Common myeloid progenitor, CD34-positive (primary cell): ENCODE results near the gene FAM229A.

Source experiments
- CTCF ChIA-PET: fragments of 350-600 bp; sonication (Branson Sonifier 250); formaldehyde crosslinking; loops from one replicate; lab custom pipeline; 2021; ENCODE audit warnings: antibody characterized with exemption; lab: Charles Lee
- POLR2A ChIA-PET: fragments of 350-600 bp; sonication (Branson Sonifier 250); formaldehyde crosslinking; loops from one replicate; lab custom pipeline; 2021; ENCODE audit warnings: antibody characterized with exemption; lab: Charles Lee
- DNase-seq, 3 donors: peaks; one replicate each; pipeline versions ENCODE4 v3.0.0 to v3.0.0-alpha.2; 2013
- H3K27ac ChIP-seq, 2 experiments: 1 replicate in 1 of 2; 2 replicates in 1 of 2; pipeline ENCODE4 v1.7.0; 2013; ENCODE audit warnings: inconsistent platforms in 2 of 2, low read length in 2 of 2, mild to moderate bottlenecking in 2 of 2, low read depth in 1 of 2, moderate library complexity in 1 of 2; ENCODE audit not compliant: severe bottlenecking in 2 of 2, insufficient read depth in 1 of 2, poor library complexity in 1 of 2
- H3K27me3 ChIP-seq, 5 experiments: replicated peaks in 2 of 5; 1 replicate in 3 of 5; 2 replicates in 2 of 5; pipeline versions ENCODE4 v1.6.1 to v1.7.0; 2013; ENCODE audit warnings: low read length in 4 of 5, mild to moderate bottlenecking in 2 of 5, moderate library complexity in 2 of 5, inconsistent platforms in 1 of 5; ENCODE audit not compliant: insufficient read depth in 5 of 5, control insufficient read depth in 4 of 5
- H3K36me3 ChIP-seq, 4 experiments: 1 replicate in 2 of 4; 2 replicates in 2 of 4; pipeline versions ENCODE4 v1.6.1 to v1.7.0; 2013; ENCODE audit warnings: low read length in 3 of 4, control low read depth in 1 of 4, mild to moderate bottlenecking in 1 of 4; ENCODE audit not compliant: control insufficient read depth in 4 of 4, insufficient read depth in 4 of 4
- H3K4me1 ChIP-seq, 4 experiments: 1 replicate in 3 of 4; 2 replicates in 1 of 4; pipeline versions ENCODE4 v1.6.1 to v1.7.1; 2013; ENCODE audit warnings: low read length in 3 of 4, mild to moderate bottlenecking in 3 of 4, control low read depth in 1 of 4, inconsistent platforms in 1 of 4, moderate library complexity in 1 of 4; ENCODE audit not compliant: control insufficient read depth in 4 of 4, insufficient read depth in 4 of 4; ENCODE audit errors: control extremely low read depth in 1 of 4
- H3K4me3 ChIP-seq, 7 experiments: 1 replicate in 4 of 7; 2 replicates in 3 of 7; pipeline versions ENCODE4 v1.5.1 to v1.7.0; 2013; ENCODE audit warnings: mild to moderate bottlenecking in 7 of 7, low read length in 6 of 7, moderate library complexity in 6 of 7, inconsistent platforms in 2 of 7, low read depth in 2 of 7, control low read depth in 1 of 7; ENCODE audit not compliant: insufficient read depth in 4 of 7, control insufficient read depth in 1 of 7; ENCODE audit errors: extremely low read depth in 1 of 7
- H3K9me3 ChIP-seq, 5 experiments: 1 replicate in 4 of 5; 2 replicates in 1 of 5; pipeline versions ENCODE4 v1.6.1 to v1.7.1; 2013; ENCODE audit warnings: low read length in 4 of 5, mild to moderate bottlenecking in 2 of 5, inconsistent platforms in 1 of 5, low read depth in 1 of 5, moderate library complexity in 1 of 5; ENCODE audit not compliant: control insufficient read depth in 4 of 5, insufficient read depth in 2 of 5; ENCODE audit errors: control extremely low read depth in 1 of 5
- WGBS: methylation state at CpG from one replicate; pipeline ENCODE4 v1.1.5; 2013; ENCODE audit not compliant: insufficient coverage; 5-methylcytosine and 5-hydroxymethylcytosine counted together

Gene FAM229A

GRCh38 chr1:32341971-32342370 lies 20.3 kb downstream of the FAM229A start:
- ChIA-PET POLR2A (interaction anchor here (1.6 kb wide), 1 partner anchor 9 kb away, joined by 4 read pairs; no protein-coding TSS in a partner anchor), CTCF (interaction anchor here (0.7 to 1.5 kb wide), 5 partner anchors 9 to 93 kb away, joined by 3 to 5 read pairs (median 4); no protein-coding TSS in a partner anchor)
- Histone ChIP-seq H3K9me3 (no peaks in the 10 kb centered on the region), H3K4me3 (no peak overlapping the region), H3K4me1 (peaks cover 0 to 47% (median 40%) of the 10 kb centered on the region in 4 experiments), H3K27ac (no peak overlapping the region), H3K27me3 (peaks cover 0 to 7% (median 0%) of the 10 kb centered on the region in 5 experiments), H3K36me3 (peaks cover 0 to 3% (median 0%) of the 10 kb centered on the region in 4 experiments)
- WGBS, result 91% methylated on average over 5 of the region's 5 CpGs
- no peak for DNase-seq

GRCh38 chr1:32341186-32341757 lies 21.0 kb downstream of the FAM229A start:
- H3K27me3 ChIP-seq, result peaks cover 0 to 9% (median 0%) of the 10 kb centered on the region in 5 experiments
- POLR2A ChIA-PET, result interaction anchor here (0.6 to 1.6 kb wide), 2 partner anchors 10 to 11 kb away, joined by 4 to 6 read pairs; no protein-coding TSS in a partner anchor
- WGBS, result 96% methylated on average over 9 of the region's 11 CpGs
- CTCF ChIA-PET, result interaction anchor here (1.1 to 1.5 kb wide), 4 partner anchors 10 to 92 kb away, joined by 3 to 5 read pairs (median 4); no protein-coding TSS in a partner anchor
- no peaks in the 10 kb centered on the region for H3K9me3 ChIP-seq
- H3K36me3 ChIP-seq, result peaks cover 0 to 3% (median 0%) of the 10 kb centered on the region in 4 experiments
- H3K4me1 ChIP-seq, result peaks cover 0 to 53% (median 47%) of the 10 kb centered on the region in 4 experiments
- H3K4me3 ChIP-seq, result no peak overlapping the region
- H3K27ac ChIP-seq, result no peak overlapping the region
- DNase-seq, result no peak

GRCh38 chr1:32339363-32339978 lies 22.8 kb downstream of the FAM229A start:
- ChIA-PET CTCF (interaction anchor here (0.8 kb wide), 1 partner anchor 16 kb away, joined by 3 read pairs; no protein-coding TSS in a partner anchor), POLR2A (interaction anchor here (1.0 kb wide), 1 partner anchor 55 kb away, joined by 3 read pairs; the partner anchor contains the start of gene BSDC1)
- Histone ChIP-seq H3K36me3 (peaks cover 0 to 3% (median 0%) of the 10 kb centered on the region in 4 experiments), H3K9me3 (no peaks in the 10 kb centered on the region), H3K4me1 (peaks cover 0 to 49% (median 46%) of the 10 kb centered on the region in 4 experiments), H3K4me3 (no peak overlapping the region), H3K27ac (no peak overlapping the region), H3K27me3 (peaks cover 0 to 7% (median 0%) of the 10 kb centered on the region in 5 experiments)
- 64% methylated on average over 3 of the region's 5 CpGs for WGBS
- peak; percentile 54 to 90 (median 89) for DNase-seq

- peaks cover 0 to 54% (median 51%) of the 10 kb centered on the region in 4 experiments for H3K4me1 ChIP-seq
- H3K9me3 ChIP-seq, result no peaks in the 10 kb centered on the region
- no peak overlapping the region for H3K4me3 ChIP-seq
- no peak for DNase-seq
- H3K27me3 ChIP-seq, result peaks cover 0 to 7% (median 0%) of the 10 kb centered on the region in 5 experiments
- WGBS, result 100% methylated on average over 7 of the region's 14 CpGs
- ChIA-PET CTCF (interaction anchor here (2.0 kb wide), 1 partner anchor 20 kb away, joined by 9 read pairs; no protein-coding TSS in a partner anchor), POLR2A (interaction anchor here (1.0 kb wide), 1 partner anchor 56 kb away, joined by 3 read pairs; the partner anchor contains the start of gene BSDC1)
- peaks cover 0 to 4% (median 3%) of the 10 kb centered on the region in 4 experiments for H3K36me3 ChIP-seq
- H3K27ac ChIP-seq, result no peak overlapping the region
Observed at GRCh38 chr1:32338637-32339145, 23.6 kb downstream of the FAM229A start.

GRCh38 chr1:32337855-32338636 lies 24.2 kb downstream of the FAM229A start:
- 42% methylated on average over 11 of the region's 16 CpGs for WGBS
- CTCF ChIA-PET, result interaction anchor here (0.7 to 3.5 kb wide), 10 partner anchors 9 to 123 kb away, joined by 3 to 29 read pairs (median 4); no protein-coding TSS in a partner anchor
- peak; percentile 33 to 89 (median 88) for DNase-seq
- Histone ChIP-seq H3K4me1 (peaks cover 0 to 54% (median 51%) of the 10 kb centered on the region in 4 experiments), H3K4me3 (peak overlapping the region in 1 of 7 experiments; percentile 17), H3K27me3 (peaks cover 0 to 7% (median 0%) of the 10 kb centered on the region in 5 experiments), H3K9me3 (no peaks in the 10 kb centered on the region), H3K36me3 (peaks cover 0 to 10% (median 6%) of the 10 kb centered on the region in 4 experiments), H3K27ac (no peak overlapping the region)
- POLR2A ChIA-PET, result interaction anchor here (0.7 to 3.6 kb wide), 7 partner anchors 9 to 97 kb away, joined by 3 to 27 read pairs (median 6); no protein-coding TSS in a partner anchor
